Kidney glomerular epithelial cell (primary cell): ENCODE data around the gene FAM174C.

Source experiments
- DNase-seq: peaks from one replicate; lab custom pipeline; 2025; lab: John Stamatoyannopoulos, UW

The FAM174C gene

DNA sequence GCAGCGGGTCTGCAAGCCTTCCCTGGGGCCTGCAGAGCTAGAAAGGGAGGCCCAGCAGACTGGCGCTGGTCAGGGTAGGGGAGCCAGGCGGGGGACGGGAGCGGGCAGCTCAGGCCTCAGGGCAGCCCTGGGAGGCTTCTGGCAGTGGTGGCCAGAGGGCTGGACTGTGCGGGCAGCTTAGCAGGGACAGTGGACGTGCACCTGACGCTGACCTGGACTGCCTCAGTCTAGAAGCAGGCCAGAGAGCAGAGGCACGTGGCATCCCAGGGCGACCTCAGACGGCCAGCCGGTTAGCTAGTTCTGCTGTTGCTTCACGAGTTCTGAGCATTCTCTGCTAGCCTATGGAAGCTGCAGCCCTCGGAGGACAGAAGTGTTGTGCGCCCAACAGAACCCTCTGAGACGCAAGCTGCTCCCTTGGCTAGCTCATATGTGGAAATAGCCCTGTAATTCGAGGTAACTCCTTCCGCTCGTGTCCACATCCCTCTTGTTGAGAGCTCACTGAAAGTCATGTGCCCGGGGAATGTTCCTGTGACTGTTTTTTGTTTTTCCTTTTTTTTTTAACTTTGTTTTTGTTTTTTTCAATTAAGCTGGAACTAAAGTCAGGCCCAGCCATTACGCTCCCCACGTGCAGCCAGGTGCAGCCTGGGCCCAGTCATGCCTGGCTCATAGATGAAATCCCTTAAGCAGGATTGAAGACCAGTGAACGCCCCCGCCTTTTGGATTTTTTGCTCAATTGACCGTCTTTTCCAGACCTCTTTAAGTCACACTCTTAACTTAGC, 1.9 kb upstream of the FAM174C start:
- DNase-seq, result no peak

DNA sequence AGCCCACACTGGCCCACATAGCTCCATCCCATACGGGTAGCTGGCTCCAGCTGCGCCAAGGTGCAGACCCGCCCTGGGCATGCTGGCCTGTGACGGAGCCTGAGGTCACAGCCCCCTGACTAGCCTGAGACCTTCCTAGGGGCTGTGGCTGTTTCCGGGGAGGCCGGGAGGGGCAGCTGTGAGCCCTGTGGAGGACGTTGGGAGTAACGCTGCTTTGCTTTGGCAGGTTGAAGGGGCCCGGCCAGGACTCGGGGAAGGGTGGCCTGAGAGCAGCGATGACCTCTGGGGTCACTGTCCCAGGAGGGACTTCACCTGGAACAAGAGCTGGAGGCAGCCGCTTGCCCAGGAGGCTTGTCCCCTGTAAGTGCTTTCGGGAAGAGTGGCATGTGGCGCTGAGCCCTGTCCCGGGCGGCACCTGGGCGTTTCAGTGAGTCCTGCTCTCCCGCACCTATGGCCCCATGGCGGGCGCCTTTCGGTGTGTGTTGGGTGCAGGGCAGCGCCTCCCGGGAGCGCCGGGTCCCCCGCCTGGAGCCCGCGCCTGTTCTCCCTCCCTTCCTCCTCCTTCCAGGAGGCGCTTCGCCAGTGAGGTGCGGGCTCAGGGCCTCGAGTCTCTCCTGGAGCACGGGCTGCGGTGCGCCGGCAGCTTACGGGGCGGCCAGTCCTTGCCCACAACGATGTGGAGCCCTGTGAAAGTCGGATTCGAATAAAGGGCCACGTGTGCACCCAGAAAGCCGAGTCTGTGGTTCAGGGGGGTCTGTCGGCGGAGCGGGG, 1.1 kb upstream of the FAM174C start:
- DNase-seq, result no peak

DNA sequence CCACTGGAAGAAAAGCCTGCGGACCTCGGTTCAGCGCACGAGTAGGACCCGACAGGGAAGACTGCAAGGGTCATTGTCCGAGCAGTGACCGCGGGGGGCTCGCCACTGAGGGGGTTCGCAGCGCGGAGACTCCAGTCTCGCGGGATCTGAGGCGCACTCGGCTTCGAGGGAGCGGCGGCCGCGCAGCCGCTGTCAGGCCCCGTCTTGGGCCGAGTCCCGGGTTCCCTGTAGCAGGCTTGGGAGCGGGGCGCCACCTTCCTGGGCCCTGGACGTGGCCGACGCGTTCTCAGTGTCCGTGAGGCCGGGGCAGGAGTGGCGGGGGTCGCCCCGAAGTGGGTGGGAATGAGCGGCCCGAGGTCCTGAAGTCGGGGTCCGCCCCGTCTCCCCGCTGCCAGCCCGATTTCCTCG, 474 bp upstream of the FAM174C start:
- no peak for DNase-seq

DNA sequence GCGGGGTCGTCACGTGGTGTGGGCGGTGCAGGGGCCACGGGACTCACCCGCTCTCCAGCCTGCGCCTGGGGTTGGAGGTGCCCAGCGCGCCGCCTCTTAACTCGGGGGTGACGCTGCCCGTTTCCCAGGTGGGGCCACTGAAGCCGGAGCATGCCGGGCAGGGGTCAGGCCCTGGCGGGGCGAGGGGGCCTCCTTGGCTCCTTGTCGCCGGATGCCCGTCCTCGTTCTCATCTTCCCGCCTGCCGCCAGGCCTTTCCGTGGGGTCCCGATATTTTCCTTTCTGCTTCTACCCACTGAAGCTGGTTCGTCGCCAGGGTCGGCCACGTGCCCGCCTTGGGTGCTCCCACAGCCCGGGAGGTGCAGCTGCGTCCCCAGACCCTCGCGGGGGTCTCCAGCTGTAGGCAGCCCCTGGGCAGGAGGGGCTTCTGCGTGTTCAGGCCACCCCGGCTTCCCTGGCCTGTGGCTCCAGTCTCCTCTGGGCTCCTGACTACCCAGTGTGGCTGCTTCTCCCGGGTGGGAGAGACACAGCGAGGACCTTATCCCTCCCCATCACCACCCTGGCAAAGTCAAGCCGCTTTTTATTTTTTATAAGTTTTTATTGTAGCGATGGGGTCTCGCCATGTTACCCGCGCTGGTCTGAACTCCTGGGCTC, 772 bp downstream of the FAM174C start:
- DNase-seq, result no peak

DNA sequence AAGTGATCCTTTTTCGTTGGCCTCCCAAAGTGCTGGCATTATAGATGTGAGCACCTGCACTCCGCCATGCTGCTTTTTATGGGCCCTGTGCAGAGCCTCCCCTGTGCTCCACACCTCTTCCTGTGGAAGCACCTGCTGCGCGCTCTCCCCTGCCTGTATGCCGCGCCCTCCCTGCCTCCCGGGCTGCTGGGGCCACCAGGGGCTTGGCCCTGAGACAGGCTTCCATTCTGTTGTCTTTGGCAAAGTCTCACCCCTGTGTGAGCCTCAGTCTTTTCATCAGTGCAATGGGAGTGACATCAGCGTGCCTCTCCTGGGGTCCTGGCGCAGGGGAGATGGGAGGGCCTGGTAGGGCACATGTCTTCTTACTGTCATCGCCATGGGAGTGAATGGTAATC, 1.3 kb downstream of the FAM174C start:
- no peak for DNase-seq

DNA sequence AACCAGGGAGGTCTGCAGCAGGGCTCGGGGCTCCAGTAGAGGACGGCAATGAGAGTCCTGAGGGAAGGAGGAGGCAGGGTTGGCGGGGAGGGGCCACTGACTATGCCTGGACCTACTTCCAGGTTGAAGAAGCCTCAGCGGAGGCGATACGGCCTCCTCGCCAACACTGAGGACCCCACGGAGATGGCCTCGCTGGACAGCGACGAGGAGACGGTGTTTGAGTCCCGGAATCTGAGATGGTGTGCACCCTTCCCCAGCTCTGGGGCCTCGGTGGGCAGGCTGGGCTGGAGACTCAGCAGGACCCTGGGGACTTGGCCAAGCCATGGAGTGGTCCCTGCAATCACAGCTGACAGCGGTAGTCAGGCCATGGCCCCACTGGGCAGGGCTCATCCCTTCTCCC, 1.7 kb downstream of the FAM174C start:
- no peak for DNase-seq

DNA sequence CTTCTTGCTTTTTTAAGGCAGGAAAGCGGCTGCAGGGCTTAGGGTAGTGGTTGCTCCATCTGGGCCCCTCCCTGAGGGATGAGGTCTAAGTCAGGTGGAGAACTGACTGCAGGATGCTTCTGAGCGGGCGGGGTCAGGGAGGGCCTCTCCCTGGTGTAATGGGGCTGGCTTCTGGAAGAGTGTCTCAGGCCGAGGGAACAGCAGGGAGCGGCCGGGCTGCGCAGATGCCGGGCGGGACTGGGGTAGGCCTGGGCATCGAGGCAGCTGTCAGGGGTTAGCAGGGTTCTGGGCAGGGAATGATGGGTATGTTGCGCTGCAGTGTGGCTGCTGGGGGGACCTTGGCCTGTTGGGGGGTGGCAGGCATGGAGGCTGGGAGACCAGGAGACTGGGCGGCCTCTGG, 2.7 kb downstream of the FAM174C start:
- no peak for DNase-seq

DNA sequence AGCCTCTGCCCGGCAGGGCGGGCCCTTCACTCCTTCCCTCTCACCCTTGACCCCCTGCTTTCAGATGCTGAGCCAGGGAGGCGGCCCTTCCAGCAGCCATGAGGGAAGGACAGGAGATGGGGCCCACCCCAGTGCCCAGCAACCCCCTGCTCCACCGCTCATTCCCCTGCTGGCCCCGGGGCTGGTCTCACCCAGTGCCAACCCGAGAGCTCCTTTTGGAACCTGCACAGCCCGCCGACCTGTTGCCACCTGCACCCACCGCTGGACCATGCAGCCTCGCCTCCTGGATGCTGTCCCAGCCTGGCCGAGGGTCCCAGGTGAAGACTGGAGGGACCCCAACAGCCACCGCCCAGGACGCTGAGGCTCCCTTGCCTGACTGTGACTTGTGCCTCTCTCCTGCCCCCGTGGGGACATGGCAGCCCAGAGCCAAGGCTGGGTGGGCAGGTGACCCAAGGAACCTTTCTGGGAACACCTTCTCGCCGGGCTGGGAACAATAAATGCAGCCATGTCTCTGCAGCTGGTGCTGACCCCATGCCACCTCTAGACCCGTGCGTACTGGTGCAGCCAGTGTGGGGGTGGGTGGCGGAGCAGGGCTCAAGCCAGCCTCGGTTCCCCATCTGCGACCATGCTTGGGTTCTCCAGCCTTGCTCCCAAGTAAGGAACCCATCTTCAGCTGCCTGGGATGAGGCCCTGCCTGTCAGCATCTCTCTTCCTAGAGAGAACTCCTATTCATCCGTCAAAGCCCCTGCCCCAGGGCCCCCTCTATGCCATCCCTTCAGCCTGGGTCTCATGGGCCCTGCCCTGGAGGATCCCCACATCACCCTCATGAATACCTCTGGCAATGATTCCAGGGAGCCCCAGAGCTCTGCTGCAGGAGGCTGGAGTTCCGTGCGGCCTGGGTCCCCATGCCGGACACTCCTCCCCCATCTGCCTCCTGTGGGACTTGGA, 3.7 kb downstream of the FAM174C start:
- DNase-seq, result no peak

DNA sequence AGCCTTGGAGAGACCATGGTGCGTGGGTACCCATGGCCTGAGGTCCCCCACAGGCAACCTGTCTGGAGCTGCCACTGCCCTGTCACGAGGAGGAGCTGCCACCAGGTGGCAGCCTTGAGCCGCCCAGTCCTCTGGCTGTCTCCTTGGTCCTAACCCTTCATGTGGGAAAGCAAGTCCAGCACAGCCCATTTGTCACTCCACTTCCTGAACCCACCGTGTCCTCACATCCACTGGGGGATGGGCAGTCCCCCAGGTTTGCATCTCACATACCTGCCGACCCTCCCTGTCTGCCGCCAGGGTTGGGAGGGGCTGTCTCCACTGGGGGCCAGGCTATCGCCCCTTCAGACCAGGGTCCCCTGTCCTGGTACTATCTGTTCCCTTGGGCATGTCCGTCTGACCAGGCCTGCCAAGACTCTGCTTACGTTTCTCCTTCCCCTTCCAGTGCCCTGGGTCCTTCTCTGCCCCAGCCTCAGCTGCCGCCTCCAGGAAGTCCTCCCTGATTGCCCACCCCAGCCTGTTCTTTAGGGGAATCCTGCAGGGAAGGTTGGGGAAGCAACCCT, 4.5 kb downstream of the FAM174C start:
- peak; percentile 56 for DNase-seq

DNA sequence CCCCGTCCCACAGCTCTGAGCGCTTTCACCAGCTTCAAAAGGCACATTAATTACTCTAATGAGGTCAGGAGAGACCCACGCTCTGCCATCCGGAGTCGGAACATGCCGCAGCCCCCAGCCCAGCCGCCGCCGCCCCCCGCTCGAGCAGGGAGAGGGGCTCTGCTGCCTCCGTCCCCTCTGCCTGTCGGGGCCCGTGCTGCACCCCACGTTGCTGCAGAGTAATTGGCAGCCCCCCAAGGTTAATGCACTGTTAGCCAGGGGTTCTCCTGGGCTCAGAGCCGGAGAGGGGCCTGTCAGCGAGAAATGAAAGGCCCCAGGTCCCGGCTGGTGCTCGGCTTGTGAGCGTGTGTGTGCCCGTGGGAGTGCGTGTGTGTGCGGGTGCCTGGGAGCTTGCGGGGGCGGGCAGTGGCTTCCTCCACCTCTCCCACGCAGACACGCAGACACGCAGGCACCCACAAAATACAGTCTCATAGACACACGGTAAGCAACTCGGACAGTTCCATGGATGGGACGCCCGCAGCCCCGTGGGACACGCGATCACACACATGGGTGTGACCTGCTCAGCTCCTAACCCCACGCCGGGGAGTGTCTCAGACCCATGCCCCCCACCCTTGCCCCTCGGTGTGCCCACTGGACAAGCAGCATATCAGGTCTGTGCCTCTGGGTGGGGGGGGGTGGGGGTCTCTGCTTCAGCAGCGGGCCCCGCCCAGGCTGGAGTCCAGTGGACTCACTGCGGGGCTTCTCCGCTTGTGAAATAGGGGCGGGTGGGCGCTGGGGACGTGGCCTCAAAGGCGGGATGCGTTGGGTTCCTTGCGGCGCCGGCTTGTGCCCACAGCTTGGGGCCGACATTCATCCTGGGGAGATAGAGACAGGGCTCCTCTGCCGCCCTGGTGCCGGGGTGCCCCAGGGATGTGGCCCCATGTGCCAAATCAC, 5.6 kb downstream of the FAM174C start:
- no peak for DNase-seq

DNA sequence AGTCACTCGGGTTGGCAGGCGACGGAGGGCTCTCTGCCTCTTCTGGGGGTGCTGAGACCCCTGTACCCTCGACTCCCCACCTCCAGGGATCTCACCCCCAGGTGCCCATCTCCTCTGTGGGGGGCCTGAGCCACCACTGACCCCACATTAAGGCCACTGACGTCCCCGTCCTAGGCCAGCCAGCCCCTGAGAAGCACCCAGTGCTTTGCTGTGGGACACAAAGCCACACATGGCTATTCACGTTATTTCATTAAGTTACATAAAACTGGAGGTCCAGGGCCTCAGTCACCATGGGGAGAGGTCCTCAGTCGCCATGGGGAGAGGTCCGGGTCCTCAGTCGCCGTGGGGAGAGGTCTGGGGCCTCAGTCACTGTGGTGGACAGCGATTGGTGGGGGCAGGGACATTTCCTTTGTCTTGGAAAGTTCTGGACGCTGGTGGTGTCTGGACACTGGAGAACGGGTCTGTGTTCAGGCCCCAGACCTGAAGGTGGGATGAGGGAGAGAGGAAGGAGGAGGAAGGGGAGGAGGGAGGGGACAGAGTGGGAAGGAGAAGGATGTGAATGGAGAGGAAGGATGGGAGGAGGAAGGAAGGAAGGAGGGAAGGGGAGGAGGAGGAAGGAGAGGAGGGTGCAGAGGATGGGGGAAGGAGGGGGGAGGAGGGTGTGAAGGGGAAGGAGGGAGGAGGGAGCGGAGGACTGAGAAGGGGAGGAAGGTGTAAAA, 6.4 kb downstream of the FAM174C start:
- no peak for DNase-seq

DNA sequence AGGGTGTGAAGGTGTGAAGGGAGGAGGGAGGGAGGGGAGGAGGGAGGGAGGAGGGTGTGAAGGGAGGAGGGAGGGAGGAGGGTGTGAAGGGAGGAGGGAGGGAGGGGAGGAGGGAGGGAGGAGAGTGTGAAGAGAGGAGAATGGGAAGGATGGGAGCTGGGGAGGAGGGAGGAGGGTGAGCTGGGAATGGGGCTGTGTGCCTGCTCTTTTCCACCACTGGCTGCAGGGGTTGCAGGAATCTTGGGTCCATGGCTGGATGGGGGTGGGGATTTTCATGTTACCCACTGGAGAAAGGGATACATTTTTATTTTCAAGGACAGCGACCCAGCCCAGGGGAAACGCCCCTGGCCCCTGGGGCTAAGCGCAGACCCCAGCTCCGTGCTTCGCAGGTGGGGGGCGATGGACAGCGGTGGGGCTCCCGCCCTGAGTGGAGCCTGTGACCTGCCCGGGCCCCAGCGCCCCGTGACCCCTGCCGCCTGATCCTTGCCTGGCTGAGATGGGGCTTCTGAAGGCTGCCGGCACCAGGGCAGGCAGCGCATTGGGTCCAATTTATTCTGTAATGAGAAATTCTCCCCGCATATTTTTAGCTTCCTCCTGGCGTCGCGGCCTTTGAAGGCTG, 7.4 kb downstream of the FAM174C start:
- DNase-seq, result no peak

DNA sequence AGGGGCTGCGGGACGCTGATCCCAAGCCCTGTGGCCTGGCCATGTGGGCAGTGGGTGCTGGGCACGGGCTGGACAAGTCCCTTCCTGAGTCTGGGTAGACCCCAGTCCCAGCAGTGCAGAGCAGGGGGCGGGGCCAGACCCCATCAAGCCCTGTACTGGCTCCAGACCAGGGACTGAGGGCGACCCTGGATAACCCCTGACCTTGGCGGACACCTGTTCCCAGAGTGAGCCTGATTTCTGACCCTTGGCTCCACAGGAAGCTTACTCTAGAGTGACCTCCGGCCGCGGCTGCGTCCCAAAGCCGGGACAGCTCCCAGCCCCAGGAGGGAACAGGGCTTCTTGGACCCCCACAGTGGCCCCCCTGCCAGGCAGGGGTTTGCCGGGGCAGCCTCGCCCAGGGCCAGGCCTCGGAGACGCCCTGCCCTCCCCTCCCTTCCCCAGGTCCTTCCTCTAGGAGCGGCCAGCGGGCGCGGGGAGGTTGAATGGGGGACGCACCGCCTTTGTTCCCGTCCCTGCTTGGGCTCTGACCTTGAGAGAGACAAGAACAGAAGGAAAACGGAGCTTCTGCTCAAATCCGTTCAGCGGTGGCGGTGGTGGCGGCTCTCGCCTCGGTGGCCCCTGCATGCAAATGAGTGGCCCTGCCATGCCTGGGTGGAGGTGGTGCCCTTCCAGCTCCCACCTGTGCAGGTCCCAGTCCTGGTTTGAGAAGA, 8.0 kb downstream of the FAM174C start:
- no peak for DNase-seq

DNA sequence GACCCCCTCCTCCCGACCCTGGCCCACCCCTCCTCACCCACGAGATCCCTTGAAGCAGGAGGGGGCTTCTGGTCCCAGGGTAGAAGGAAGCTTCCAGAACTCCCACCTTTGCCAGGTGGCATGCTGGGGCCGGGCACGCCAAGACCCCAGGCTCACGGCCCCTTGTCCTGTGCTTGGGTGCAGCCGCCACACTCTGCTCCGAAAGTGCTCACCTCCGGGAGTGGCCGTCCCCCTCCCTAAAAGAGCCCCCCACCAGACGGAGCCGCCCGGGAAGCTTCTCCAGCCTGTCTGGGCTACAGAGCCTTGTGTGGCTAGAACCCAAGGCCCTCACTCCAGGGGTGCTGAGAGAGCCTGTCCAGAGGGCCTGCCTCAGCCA, 8.6 kb downstream of the FAM174C start:
- no peak for DNase-seq

DNA sequence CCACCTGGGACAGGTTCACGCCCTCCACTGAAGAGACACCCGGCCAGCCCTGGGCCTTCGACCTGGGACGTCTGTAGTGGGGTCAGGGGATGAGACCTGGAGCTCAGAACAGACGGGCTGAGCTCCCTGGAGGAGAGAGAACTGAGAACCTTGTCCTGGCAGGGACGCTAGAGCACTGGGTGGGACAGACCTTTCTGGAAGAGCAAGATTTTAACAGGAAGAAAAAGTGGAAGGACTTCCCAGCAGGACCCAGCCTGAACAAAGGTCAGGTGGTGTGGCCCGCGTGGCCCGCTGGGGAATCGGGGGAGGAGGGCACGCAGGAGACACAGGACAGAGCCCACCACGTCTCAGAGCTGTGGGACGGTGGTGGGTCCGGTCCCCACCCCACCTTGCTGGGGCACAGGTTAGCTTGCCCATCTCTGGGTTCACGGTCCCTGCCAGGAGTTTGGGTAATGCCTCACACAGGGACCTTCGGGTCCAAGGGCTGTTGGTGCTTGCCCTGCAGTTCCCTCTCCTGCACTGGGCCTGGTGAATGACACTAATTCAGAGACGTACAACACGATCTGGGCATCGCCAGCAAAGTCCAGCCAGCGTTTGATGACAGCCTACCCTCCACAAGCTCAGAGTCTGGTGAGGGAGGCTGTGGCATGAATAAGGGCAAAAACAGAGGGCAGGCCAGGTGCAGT, 9.1 kb downstream of the FAM174C start:
- no peak for DNase-seq

DNA sequence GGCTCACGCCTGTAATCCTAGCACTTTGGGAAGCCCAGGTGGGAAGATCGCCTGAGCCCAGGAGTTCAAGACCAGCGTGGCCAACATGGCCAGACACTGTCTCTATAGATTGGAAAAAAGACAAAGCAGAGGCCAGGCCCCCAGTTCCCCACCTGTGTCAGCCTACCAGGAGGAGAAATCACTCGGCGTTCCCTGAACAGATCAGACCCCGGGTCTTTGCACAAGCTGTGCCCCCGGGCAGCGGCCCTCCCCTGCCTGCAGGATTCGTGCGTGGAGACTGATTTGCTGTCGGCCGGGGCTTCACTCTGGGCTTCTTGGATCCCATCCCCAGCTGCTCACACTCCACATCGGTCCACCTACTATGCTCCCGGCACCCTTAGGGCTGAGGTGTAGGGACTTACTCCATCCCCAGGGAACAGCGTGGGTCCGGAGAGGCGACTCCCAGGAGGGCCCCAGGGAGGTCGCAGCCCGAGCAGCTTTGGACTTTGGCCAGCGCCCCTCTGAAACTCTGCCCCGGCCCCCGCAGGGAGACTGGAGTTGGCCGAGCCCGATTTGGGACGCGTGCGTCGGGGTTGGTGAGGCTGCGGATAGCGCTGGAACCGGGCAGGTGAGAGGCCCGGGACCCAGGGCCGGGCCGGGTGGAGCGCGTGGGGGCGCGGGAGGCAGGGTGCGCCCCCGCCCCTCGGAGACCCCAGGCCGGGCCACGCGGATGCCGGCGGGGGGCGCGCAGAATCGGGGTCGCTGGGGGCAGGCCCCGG, 9.8 kb downstream of the FAM174C start:
- no peak for DNase-seq

DNA sequence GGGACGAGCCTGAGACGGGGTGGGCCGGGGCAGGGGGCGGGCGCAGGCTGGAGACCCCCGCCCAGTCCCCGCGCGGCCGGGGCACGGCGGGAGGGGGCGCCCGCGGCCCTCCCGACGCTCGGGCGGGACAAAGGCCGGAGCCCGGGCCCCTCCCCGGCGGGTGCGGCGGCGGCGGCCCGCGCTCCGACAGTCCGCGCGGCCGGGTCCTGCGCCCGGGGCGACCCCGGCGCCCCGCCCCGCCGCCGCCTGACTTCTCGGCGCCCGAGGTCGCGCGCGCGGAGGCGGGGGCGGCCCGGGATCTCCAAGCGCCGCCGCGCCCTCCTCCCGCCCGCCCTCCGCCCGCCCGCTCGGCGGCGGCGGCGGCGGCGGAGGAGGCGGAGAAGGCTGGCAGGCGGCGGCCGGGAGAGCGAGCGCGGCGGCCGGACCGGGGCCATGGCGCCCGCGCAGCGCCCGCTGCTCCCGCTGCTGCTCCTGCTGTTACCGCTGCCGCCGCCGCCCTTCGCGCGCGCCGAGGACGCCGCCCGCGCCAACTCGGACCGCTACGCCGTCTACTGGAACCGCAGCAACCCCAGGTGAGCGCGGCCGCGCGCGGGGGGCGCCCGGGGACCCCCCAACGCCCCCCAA, 10.5 kb downstream of the FAM174C start, which contains the start of gene EFNA2:
Gene EFNA2, plus strand, starts transcription at position 137 of the 624 bp plus-strand sequence. Its CDS starts 296 bp downstream, at position 433.
- no peak for DNase-seq
